DMS114 treated with DMSO at 0.1 percent for 48 hours (cell line): ENCODE results near the gene OBP2A.
"Not testable (repeated sequence)": the region's sequence is repeated elsewhere in the genome, so short reads cannot be mapped to it uniquely, and the experiment has no call there.

Experiments used
- DNase-seq: peaks from one replicate; lab custom pipeline; 2025; ENCODE audit not compliant: unreplicated experiment; lab: John Stamatoyannopoulos, UW

OBP2A gene

GRCh38 chr9:135526089-135526729, 19.7 kb upstream of the OBP2A start:
- no peak for DNase-seq

DNA sequence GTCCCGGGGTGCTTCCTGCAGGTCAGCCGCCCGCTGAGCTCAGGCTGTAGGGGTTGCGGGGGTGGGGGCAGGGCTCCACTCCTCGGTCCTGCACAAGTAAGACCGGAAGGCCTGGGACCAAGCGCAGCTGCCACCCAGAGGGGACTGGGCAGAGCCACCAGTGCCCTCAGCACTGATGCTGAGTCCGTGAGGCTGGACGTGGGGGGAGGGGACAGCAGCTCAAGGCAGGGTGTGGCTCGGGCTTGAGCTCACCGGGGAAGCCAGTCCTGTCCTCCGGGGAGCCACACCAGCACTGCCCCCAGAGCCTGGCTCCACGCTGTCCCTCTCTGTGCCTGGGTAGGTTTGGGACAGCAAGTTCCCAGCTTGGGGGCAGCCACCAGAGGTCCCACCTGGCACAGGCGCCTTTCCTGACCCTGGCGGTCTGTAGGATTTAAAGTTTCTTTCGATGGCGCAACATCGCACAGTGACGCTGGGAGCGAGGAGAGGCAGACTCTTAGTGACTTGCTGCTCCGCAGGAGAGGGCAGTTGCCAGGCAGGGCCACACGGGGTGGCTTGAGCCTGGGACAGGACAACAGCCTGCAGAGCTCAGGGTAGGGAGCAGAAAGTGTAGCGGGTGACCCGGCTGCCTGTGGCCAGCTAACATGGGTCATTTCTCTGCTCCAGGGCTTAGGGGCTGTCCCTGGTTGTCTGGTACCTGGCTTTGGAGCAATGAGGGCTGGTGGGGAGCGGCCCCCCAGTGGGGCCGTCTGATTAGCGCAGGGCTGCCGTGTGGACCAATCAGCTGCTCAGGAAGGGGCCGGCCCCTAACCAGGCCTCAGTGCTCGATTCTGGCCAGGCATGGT, 19.0 kb upstream of the OBP2A start:
- no peak for DNase-seq

DNA sequence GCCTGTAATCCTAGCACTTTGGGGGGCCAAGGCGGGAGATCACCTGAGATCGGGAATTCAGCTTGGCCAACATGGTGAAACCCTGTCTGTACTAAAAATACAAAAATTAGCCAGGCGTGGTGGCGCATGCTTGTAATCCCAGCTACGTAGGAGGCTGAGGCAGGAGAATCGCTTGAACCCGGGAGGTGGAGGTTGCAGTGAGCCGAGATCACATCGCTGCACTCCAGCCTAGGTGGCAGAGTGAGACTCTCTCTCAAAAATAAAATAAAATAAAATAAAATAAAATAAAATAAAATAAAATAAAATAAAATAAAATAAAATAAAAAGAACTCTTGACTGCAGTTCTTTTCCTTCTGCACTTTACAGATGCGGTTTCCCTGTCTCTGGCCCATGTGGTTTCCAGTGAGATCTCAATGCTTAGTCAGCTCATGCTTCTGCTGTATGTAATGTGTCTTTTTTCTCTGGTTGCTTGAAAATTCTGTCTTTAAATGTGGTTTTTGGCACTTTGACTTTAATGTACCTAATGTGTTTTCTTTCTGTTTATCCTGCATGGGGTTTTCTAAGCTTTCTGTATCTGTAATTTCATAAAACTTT, 17.0 kb upstream of the OBP2A start:
- DNase-seq = not testable (repeated sequence)

DNA sequence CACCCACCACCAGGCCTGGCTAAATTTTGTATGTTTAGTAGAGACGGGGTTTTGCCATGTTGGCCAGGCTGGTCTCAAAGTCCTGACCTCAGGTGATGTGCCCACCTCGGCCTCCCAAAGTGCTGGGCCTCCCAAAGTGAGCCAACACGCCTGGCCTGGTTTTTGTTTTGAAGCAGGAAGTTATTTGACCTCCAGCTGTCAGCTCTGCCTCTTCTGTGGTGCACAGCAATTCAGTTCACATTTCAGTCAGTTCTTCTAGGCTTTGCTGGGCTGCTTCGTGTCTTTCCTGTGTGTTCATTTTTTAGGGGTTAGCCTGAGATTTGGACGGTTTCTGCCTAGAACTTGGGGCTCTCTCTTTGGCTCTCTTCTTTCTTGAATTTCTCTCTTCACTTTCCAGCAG, 15.8 kb upstream of the OBP2A start:
- no peak for DNase-seq

DNA sequence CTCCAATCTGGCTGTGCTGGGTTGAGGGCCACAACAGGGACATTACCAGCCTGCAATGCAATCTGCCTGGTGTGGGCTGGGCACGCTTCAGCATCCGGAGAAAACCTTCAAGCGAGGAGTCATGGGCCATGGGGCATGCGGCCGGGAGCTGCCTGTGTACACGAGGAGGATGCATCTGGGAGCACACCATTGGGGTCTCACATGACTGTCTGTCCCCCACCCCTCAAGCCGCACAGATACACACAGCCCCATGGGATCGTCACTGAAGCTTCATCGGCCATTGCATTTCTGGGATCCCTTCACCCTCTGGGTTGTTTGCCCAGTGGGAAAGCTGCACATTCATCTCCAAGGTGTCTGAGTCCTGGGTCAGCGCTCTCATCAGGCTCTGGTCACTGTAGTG, 14.8 kb upstream of the OBP2A start:
- no peak for DNase-seq

GRCh38 chr9:135533113-135533512, 12.8 kb upstream of the OBP2A start:
- DNase-seq = no peak

GRCh38 chr9:135533674-135534073, 12.3 kb upstream of the OBP2A start:
- DNase-seq = no peak

- not testable (repeated sequence) for DNase-seq
These were observed 11.7 kb upstream of the OBP2A start for GRCh38 chr9:135534192-135534711.

GRCh38 chr9:135534826-135535225, 11.1 kb upstream of the OBP2A start:
- DNase-seq = not testable (repeated sequence)

DNA sequence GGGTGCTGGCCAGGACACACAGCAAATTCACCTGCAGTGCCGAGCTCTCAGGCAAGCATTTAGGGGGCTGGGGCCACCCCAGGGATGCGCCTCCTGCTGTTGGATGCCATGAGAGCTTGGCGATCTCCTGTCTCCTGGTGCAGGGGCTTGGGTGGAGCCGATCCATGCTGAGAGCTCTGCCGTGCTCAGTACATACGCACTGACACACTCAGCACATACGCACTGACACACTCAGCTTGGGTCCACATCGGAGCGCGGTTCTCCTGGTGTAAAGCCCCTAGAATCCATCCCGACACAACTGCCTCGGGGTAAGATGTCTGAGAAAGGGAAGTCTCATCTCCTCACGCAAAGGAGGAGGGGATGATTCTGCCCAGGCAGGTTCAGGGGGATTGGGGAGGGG, 10.3 kb upstream of the OBP2A start:
- not testable (repeated sequence) for DNase-seq

DNA sequence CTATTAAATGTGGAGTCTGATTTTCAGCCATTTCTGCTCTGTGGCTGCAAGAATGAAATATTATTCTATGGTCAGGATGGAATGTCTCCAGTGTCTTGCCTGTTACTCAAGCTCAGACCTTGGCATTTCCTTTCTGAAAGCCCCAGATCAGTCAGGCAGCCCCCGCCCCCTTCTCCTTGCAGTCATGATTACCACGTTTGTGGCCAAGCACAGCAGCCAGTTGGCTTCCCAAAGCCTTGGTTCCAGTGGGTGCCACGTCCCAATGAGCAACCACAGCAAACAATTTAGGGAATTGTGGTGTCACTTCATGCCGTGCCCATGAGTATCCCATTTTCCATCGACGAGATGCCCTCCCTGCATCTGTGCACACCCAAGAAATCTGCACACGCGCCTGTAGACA, 9.7 kb upstream of the OBP2A start:
- DNase-seq = no peak

GRCh38 chr9:135543262-135543894, 2.5 kb upstream of the OBP2A start:
- DNase-seq = not testable (repeated sequence)

- DNase-seq = no peak
These were observed 818 bp upstream of the OBP2A start for GRCh38 chr9:135544981-135545635.

- not testable (repeated sequence) for DNase-seq
These were observed 1.1 kb downstream of the OBP2A start for GRCh38 chr9:135546792-135547617.

GRCh38 chr9:135547756-135548736, 2.1 kb downstream of the OBP2A start:
- no peak for DNase-seq

- DNase-seq = not testable (repeated sequence)
These were observed 3.8 kb downstream of the OBP2A start for GRCh38 chr9:135549478-135550343.

- no peak for DNase-seq
These were observed 4.5 kb downstream of the OBP2A start for GRCh38 chr9:135550344-135550918.
